TTC549 (cell line): Measurements from ENCODE around the gene FRS2.
"Not testable (repeated sequence)": the region's sequence is repeated elsewhere in the genome, so short reads cannot be mapped to it uniquely, and the experiment has no call there.

ENCODE experiments used
- FAIRE-seq: peaks from 2 replicates; lab custom pipeline; 2012; peaks lifted over from hg19 to GRCh38; lab: Jason Lieb, UNC

FRS2 gene

GRCh38 chr12:69580074-69580473 lies 109.9 kb downstream of the FRS2 start:
- no peak for FAIRE-seq

DNA sequence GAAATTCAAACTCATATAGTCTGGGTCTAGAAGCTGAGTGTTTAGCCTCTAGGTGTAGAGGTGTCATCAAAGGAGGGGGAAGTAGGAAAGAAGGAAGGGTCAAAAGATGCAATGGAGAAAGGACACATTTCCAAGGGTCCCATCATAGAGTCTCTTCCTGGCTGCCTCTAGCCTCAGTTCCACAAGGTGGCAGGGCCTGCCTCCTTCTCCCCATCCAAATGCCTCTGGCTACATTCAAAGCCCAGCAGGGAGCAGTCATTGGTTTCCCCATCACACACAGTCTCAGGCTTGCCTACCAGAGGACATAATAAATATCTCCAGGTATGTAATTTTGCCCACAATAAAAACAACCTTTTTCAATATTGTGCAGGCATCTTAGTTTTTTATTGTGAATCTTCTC lies 113.0 kb downstream of the FRS2 start:
- FAIRE-seq = no peak

- FAIRE-seq = peak; percentile 86
Observed at GRCh38 chr12:69585189-69586062, 115.2 kb downstream of the FRS2 start, which contains the start of gene CCT2. Gene CCT2, plus strand, starts transcription at chr12:69585459. Its CDS starts 63 bp downstream, at chr12:69585522.

DNA sequence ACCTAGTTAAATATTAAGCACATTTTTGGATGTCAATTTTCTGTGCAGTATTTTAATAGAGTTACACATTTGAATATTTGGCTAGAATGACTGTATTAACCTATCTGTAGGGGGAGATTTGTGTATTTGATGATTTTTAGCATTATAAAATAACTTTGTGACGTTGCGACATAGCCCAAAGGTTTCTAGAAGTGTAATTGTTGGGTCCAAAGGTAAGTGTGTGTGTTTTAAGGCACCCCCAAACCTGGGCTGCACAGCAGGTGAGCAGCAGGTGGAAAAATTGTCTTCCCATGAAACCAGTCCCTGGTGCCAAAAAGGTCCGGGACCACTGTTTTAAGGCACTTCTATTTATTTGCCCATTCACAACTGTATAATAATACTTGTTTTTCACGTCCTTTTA lies 118.3 kb downstream of the FRS2 start:
- FAIRE-seq = no peak

DNA sequence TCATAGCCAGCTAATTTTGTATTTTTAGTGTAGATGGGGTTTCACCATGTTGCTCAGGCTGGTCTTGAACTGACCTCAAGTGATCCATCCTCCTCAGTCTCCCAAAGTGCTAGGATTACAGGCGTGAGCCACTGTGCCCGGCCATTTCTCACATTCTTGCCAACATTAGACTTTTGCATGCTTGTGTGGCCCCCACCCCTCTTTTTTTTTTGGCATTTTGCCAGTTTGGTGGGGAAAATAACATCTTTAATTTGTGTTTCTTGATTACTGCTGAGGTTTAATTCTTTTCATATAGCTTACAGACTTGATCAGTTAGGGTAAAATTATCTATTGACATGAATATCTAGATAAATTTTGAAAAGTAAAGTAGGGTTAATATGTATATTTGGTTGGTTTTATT lies 118.9 kb downstream of the FRS2 start:
- FAIRE-seq = no peak

DNA sequence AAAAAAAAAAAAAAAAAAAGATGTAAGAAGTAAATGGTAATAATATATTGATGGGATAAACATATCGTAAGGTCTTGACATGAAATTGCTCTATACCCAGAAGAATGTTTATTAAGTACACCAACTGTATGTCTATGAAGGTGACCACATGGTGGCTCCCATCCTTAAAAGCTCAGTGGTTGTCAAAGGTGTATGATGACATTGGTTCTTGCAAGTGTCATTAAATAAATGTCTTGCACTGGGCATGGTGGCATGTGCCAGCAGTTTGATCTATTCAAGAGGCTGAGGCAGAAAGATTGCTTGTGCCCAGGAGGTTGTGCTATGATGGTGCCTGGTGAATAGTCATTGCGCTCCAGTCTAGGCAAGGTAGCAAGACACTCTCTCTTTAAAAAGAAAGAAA lies 125.5 kb downstream of the FRS2 start:
- FAIRE-seq = no peak

GRCh38 chr12:69598174-69598753 lies 128.1 kb downstream of the FRS2 start:
- FAIRE-seq = no peak

DNA sequence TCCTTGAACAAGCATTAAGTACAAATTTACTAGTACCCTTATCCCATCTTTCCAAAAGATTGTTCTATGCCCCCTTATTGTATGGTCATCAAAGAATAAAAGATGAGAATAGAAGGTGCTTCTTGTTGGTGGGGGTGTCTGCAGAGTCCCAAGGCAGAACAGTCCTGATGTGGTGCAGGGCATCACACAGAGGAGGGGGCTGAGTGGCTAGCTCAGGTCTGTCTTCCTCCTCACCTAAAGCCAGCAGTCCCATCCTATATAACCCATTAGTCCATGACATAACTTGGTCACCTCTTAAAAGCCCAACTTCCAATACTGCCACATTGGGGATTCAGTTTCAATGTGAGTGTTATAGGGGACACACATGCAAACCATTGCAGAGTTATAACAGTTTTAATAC lies 130.6 kb downstream of the FRS2 start:
- no peak for FAIRE-seq

GRCh38 chr12:69601962-69602685 lies 131.9 kb downstream of the FRS2 start:
- no peak for FAIRE-seq

DNA sequence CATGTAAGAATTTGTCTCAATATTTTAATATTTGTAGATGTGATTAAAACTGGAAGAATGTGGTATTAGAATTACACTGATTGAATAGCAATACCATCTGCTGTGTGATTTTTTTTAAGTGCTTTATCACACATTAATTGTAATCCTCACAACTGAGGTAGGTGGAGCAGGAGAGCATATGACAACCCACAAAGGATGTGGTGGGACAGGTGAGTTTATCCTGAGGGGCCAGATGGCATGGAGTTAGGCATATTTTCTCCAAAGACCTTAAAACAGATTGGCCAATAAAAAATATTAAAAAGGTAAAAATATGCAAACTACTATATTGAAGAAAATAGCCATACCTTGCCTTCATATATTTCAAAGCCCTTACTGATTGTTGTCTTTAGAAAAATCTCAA lies 132.8 kb downstream of the FRS2 start:
- FAIRE-seq = no peak

DNA sequence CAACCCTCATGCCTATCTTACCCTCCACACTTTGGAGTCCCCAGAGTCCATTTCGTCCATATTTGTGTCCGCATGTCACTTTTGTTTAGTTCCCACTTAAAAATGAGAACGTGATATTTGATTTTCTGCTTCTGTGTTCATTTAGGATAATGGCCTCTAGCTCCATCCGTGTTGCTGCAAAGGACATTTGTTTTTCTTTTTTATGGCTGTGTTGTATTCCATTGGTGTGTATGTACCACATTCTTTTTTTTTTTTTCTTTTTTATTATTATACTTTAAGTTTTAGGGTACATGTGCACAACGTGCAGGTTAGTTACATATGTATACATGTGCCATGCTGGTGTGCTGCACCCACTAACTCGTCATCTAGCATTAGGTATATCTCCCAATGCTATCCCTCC lies 133.4 kb downstream of the FRS2 start:
- FAIRE-seq = not testable (repeated sequence)

- FAIRE-seq = not testable (repeated sequence)
Observed at GRCh38 chr12:69604275-69604674, 134.1 kb downstream of the FRS2 start.

DNA sequence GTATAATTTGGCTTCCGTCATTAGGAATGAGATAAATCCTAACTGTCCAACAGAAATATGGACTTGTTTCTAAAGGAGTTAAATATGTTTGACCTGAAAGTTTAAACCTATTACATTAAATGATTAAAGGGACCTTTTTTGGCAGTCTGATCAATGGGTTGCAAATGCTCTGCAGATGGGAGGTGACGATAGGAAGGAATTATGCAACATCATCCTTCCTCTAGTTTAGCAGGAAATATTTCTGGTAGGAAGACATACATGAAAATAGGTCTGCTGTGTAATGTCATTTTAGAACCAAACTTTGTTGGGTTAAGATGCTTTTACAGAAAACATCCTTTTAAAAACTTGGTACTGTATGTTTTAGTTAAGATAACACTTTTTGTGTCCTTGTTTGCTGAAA lies 137.9 kb downstream of the FRS2 start:
- no peak for FAIRE-seq

DNA sequence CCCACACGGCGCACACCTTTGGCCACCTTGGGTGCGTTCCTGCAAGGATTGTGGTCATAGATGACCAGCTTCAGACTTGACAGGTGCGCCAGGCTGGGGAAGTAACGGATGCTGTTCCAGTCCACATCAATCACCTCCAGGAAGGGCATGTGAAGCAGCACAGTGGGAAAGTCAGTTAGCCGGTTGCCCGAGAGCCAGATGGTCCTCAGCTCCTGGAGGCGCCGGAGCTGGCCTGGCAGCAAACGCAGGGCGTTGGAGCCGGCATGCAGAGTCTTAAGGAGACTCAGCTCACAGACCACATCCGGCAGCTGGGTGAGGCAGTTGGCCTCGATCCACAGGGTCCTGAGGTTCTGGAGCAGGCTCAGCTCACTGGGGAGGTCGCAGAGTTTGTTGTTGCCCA lies 139.9 kb downstream of the FRS2 start:
- no peak for FAIRE-seq

- no peak for FAIRE-seq
Observed at GRCh38 chr12:69610729-69611128, 140.5 kb downstream of the FRS2 start, which contains the start of gene LRRC10. Gene LRRC10, minus strand, starts transcription at chr12:69610907. Its CDS starts 69 bp downstream, at chr12:69610838.

DNA sequence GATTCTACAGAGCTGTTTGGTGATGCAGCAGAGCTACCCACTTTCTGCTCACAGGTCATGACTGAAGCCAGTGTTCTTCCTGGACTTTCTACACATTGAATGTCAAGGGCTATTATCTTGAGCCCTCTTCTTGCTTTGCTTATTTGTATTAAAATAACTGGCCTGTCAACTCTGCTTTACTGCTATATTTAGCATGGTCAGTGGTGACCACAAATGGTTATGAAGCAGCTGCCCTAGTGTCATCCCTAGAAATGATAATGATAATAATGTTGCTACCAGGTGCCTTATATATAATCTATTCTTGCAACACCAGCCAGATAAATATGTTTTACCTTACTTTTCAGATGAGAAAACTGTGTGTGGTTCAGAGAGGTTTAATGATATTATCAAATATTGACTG lies 143.2 kb downstream of the FRS2 start:
- FAIRE-seq = no peak

DNA sequence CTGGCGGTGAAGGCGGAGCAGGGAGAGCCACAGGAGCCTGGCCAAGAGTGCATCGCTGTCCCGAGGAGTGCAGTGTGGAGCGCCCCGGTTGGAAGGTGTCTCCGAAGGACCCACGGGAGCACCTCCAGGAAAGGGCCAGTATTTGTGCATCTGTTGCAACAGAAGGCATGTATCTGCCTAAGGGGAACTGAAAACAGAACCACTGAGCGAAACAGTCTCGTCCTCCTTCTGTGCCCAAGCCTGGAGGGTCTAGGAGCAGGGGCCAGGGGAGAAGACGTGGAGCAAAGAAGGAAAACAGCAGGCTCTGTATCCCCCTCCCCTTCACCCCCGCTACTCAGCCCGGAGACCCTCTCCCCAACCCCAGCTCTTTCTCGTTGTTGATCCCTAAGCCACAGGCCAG lies 145.8 kb downstream of the FRS2 start:
- no peak for FAIRE-seq

GRCh38 chr12:69619050-69619449 lies 148.9 kb downstream of the FRS2 start:
- FAIRE-seq = no peak

- no peak for FAIRE-seq
Observed at GRCh38 chr12:69620077-69620476, 149.9 kb downstream of the FRS2 start.

GRCh38 chr12:69620921-69621320 lies 150.7 kb downstream of the FRS2 start:
- FAIRE-seq = no peak

DNA sequence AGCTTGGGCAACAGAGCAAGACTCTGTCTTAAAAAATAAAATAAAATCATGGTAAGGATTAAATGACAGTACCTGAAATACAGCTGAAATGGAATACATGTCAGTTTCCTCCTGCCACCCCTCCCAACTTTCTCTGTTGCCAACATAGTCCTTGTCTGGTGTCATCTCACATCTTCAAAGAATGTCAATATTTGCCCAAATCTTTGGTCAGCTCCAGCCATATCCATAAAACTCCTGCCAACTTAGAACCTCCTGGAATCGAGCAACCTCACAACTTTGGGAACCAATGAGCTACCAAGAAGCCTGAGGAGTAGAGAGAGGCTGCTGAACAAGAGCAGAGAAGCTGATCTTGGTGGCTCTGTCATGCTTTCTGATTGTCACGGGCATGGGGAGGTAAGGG lies 151.4 kb downstream of the FRS2 start:
- no peak for FAIRE-seq

- no peak for FAIRE-seq
Observed at GRCh38 chr12:69623970-69624369, 153.8 kb downstream of the FRS2 start.

GRCh38 chr12:69627501-69627900 lies 157.3 kb downstream of the FRS2 start:
- FAIRE-seq = no peak
